GM23248 (cell line): ENCODE results near the gene TJAP1.

Experiments used
- EZH2 ChIP-seq: fragments of 200-600 bp; sonication (generic); IDR thresholded peaks from 2 replicates; pipeline ENCODE4 v1.6.1; 2018; ENCODE audit warnings: antibody characterized with exemption, mild to moderate bottlenecking; ENCODE audit not compliant: insufficient read depth, poor library complexity, severe bottlenecking
- EZH2phosphoT487 ChIP-seq: fragments of 200-600 bp; sonication (generic); IDR thresholded peaks from 2 replicates; pipeline ENCODE4 v1.6.1; 2018; ENCODE audit warnings: antibody characterized with exemption, moderate library complexity, mild to moderate bottlenecking, low read depth; ENCODE audit not compliant: insufficient read depth

- TF ChIP-seq EZH2, result no peak
- TF ChIP-seq EZH2phosphoT487, result no peak
Measured at GRCh38 chr6:43464337-43464736, 13.0 kb upstream of the TJAP1 start.
